HG03108 (cell line): Measurements from ENCODE around the gene MED6.

ENCODE experiments used
- ATAC-seq: cut with Tn5 transposase; IDR thresholded peaks from one replicate; pipeline ENCODE4 v1.9.1; 2021; ENCODE audit warnings: moderate library complexity; ENCODE audit not compliant: unreplicated experiment

Gene MED6

GRCh38 chr14:70601162-70601561 is 707 bp upstream of the MED6 start:
- no peak for ATAC-seq

GRCh38 chr14:70599345-70599744 is 1.1 kb downstream of the MED6 start:
- no peak for ATAC-seq

- no peak for ATAC-seq
Observed at GRCh38 chr14:70597731-70598130, 2.7 kb downstream of the MED6 start.

GRCh38 chr14:70595443-70596185 is 4.8 kb downstream of the MED6 start:
- no peak for ATAC-seq

GRCh38 chr14:70594461-70594860 is 6.0 kb downstream of the MED6 start:
- ATAC-seq: no peak

GRCh38 chr14:70585231-70585630 is 15.2 kb downstream of the MED6 start:
- ATAC-seq: no peak

GRCh38 chr14:70576891-70577290 is 23.6 kb downstream of the MED6 start:
- ATAC-seq: no peak

GRCh38 chr14:70573050-70573449 is 27.4 kb downstream of the MED6 start:
- no peak for ATAC-seq

- ATAC-seq: no peak
Observed at GRCh38 chr14:70571139-70571538, 29.3 kb downstream of the MED6 start.

GRCh38 chr14:70567791-70568190 is 32.7 kb downstream of the MED6 start:
- no peak for ATAC-seq

GRCh38 chr14:70563869-70564268 is 36.6 kb downstream of the MED6 start:
- ATAC-seq: no peak

- no peak for ATAC-seq
Observed at GRCh38 chr14:70563417-70563816, 37.0 kb downstream of the MED6 start.

GRCh38 chr14:70558356-70558755 is 42.1 kb downstream of the MED6 start:
- no peak for ATAC-seq

GRCh38 chr14:70555890-70556289 is 44.6 kb downstream of the MED6 start:
- no peak for ATAC-seq

- ATAC-seq: no peak
Observed at GRCh38 chr14:70538087-70538486, 62.4 kb downstream of the MED6 start.

- no peak for ATAC-seq
Observed at GRCh38 chr14:70536830-70537229, 63.6 kb downstream of the MED6 start.

GRCh38 chr14:70534904-70535303 is 65.6 kb downstream of the MED6 start, which contains the start of gene ADAM20:
TSS of gene ADAM20 (minus strand) at chr14:70535004. CDS start at chr14:70524757, 10,247 bp downstream.
- no peak for ATAC-seq
